GM19099 (cell line): Measurements from ENCODE around the gene CAMK4.

Source experiments
- POLR2A ChIP-seq: IDR thresholded peaks from 3 replicates; pipeline ENCODE4 v1.6.1; 2011; ENCODE audit warnings: low read depth; ENCODE audit not compliant: insufficient read length; ENCODE audit errors: extremely low read depth

CAMK4 gene

DNA sequence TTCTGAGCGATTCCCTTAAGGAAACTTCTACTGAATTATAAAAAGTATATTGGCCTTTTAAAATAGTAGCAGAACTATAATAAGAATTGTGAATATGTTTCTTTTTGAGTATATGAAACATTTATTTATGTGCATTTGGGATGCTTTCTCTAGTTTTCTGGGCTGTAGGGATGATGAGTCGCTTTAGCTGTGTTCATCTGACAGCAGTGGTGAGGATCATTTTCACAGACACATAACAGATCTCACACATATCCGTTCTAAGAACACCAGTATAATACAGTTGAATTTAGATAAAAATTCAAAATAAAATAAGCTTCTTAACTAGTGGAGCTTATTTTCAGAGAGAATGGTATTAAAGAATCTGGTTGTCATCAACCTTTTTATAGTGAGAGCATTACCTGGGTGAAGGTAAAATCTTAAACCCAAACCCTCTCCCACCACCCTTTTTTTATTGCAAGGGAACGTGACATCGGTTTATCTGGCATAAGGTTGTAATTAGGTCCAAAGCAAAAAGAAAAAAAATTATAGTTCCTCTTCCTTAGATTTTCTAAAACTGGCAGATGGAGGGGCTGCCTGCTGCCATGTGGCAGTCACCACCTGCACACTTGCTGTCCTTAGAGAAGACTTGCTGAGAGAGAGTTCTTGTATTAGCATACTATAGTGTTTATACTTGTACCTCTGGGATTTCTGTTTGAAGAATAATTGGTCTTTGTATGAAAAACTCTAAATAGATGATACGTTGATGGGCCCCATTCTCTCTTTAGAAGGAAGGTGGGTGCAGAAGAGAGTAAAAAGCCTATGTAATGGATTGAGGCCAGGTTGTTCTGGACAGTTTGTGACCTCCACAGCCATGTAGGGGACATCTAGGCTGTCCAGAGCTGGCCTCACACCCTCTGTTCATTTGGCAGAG lies 86.8 kb downstream of the CAMK4 start:
- TF ChIP-seq POLR2A = no peak

DNA sequence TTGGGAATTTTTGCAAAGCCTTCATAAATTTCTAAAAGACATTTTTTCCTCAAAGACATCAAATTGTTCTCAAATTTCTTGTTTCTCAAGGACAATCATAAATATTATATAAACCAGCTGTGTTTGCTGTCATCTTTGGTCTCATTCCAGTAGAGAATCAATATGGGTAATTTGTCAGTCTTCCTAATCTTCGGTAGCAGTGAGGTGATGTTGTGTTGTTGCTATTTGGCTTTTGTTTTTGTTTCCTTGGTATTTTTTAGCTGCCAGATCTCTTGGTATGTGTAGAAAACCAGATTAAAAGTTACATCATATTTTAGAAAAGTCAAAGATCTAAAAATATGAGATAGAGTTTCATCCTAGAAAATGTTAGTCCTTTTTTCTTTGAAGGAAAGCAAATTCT lies 87.5 kb downstream of the CAMK4 start:
- TF ChIP-seq POLR2A = no peak

DNA sequence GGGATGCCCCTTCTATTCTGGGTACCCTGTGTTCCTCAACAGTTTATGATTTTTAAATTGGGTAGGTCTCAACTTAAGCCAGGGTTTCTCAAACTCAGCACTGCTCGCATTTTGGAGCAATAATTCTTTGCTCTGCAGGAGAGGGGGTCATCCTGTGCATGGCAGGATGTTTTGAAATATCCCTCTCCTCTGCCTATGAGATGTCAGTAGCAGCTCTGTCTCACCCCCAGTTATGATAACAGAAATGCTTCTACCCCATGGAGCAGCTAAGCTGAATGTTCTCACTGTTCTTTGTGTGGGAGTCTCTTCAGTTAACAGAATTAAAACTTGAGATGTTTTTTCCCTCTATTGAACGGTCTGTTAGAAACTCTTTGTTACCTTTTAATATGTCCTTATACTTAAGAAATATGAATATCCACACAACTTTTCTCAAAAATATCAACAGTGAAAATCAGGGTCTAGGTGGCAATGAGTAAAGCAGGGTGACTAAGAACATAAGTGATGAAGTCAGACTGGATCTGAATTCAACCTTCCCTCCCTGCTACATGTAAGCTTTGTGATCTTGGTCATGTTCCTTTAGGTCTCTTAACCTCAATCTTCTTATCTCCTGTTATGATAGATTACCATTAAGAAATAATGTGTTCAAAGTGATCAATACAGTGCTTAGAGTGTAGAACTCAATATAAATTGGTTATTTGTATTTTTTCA lies 89.0 kb downstream of the CAMK4 start:
- no peak for TF ChIP-seq POLR2A

DNA sequence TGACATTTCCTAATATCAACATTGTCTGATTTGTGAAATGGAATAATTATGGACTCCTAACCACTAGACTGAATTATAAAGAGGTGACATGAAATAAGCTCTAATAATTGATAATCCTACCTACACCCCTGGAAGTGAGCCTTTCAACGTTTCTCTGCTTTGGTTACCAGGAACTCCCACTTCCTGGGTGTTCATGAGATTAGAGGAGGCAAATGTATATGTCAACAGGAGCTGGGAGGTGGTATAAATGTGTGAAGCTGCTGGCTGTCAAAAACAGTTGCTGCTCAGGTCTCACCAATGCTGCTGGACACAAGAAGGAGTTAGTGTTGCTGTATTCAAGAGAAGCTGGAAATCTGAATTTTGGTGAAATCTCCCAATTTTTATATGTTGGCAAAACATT lies 96.8 kb downstream of the CAMK4 start:
- no peak for TF ChIP-seq POLR2A

DNA sequence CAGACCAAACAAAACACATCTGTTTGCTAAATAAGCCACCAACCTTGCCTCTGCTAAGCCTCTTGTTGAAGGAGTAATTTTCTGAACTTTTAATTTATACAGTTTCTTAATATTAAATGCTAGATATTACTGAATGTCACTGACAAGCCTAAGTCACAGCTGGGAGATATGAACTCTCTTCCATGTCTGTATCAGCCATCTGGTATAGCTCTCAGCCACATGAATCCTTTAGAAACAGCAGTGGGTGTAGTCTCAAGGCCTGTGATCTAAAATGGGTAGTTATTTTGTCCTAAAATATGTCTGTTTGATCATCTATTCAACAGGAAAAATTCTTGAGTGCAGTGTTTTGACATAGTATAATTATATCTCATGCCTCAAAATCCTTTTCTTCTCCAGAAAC lies 97.2 kb downstream of the CAMK4 start:
- no peak for TF ChIP-seq POLR2A

DNA sequence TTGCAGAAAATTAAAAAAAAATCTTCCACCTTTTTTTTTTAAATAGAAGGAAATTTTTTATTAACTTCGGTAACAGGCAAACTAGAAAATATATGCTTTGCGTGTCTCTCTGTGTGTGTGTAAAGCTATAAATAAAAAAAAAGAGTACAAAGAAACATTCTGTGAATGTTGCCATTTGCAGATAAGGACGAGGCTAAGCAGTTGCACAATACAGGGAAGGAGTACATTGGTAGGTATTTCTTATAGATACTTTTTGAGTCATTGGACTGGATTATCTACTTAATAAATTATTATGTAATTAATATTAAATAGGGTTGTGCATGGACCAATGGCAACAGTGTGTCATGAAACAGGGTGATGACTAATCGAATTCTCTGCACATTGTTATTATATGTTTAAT lies 102.4 kb downstream of the CAMK4 start:
- no peak for TF ChIP-seq POLR2A

DNA sequence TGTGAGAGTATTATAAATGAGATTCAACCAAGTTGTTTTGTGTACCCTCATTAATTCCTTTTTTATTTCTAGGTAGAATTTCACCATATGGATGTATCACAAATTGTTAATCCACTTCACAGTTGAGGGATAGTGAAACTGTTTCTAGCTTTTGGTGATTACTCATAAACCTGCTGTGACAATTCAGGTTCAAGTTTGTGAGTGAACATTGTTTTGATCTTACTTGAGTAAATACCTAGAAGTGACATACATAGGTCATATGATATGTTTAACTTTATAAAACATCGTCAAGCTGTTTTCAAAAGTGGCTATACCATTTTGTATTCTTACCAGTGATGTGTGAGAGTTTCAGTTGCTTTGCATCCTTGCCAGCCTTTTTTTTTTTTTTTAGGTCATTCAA lies 112.9 kb downstream of the CAMK4 start:
- TF ChIP-seq POLR2A = no peak

DNA sequence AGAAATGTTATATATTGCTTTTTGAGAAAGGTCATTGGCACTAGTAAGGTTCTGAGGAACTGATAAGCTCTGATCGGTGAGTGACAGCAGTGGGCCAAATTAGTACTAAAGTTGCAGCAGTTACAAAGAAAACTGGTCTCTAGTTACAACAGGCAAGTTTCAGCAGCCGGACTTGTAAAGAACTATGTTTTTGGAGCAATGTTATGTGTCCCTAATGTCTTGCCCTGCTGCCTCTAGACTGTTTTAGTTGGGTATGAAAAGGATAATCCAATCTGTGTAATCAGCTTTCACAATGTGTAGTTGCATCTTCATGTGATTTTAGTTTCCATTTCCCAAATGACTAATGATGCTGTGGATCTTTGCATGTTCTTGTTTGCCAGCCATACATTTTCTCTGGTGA lies 113.5 kb downstream of the CAMK4 start:
- TF ChIP-seq POLR2A = no peak

DNA sequence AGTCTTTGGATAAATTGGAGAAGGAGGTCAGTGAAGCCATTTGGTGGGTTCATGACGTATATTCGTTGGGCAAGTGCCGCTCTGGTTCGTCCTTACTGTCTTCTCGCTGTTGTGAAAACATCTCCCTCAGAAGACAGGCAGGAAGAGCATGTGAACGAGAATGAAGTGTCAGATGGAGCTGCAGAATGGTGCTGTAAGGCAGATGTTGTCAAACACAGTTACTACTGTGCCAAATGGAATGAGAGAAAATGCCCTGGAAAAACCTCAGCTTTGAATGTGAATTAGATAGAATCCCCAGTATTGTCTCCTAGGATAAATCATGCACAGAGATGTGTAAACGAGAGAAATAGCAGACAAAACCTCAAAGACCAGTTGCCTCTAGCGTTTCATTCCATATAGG lies 121.5 kb downstream of the CAMK4 start:
- TF ChIP-seq POLR2A = no peak

DNA sequence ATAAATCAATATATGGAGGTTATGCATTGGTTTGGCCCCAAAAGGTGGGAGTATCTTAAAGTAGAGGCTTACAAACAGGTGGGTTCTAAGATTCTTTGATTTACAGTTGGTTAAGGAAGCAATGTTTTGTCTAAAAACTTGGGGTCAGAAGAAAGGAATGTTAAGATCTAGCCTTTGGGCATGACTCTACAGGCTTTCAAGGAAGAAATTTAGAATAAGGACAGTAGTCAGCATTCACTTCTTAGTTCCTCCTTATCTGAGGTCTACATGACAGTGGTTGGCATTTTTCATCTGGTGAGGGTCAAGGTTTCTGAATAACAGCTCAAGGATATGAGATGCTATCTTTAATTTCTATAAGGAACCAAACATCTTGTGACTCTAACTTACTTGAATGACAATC lies 122.8 kb downstream of the CAMK4 start:
- no peak for TF ChIP-seq POLR2A

DNA sequence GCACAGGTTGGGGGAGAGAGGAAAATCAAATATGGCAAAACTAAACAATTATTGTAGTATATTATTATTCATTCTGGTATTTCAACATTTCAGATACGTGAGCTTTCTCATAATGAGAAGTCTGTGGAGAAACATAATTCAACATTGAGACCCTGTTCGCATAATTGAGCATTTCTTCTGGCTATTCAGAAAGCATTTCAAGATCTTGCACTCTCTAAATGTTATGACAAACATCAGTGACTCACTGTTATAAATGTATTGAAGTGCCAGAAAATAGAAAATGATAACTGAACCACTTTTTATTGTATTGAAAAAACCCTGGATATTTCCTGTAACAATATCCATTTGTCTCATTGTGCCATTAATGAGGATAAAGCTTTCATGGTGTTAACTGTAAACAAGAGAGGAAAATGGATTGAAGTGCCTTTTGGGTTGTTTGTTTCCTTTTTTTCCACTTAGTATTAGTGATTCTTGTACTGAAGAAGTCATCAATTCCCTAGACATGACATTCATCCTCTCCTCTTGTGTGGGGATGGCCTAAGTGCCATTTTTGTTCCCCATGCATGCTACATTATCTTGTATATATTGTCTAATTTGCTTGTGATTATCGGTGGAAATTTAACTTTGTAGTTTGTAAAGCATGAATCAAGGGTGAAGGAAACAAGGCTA lies 124.6 kb downstream of the CAMK4 start:
- TF ChIP-seq POLR2A = no peak

DNA sequence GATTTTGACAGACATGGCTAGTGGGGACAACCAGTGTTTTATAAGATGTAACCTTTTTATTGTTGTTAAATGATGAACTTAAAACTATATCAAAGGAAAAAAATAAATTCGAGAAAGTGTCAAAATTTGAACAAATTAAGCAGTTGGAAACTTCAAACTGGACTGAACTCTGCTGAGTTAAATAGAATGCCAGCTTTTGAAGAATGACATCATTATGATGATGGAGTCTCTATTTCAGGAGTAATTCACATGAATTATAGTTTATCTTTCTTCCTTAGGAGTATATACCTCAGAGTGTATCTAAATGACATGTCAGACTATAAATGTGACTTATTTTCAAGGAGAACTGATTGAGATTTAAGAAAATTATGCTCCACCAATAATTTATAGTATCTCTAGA lies 125.2 kb downstream of the CAMK4 start:
- no peak for TF ChIP-seq POLR2A

DNA sequence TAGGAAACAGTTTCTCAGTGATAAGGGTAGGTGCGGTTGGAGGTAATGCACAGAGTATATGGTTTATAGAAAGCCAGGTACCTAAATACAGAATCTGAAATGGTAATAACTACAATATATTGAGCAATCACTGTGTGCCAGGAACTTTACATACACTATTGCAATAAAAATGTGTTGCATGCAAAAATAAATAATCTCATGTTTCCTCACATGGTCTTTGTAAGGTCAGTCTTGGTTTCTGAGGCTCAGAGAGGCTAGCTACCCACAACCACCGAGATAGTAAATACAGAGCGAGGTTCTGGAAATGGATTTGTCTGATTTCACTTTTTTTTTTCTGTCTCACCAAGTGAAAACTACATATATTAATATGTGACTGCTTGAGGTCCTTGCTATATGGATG lies 128.9 kb downstream of the CAMK4 start:
- no peak for TF ChIP-seq POLR2A

DNA sequence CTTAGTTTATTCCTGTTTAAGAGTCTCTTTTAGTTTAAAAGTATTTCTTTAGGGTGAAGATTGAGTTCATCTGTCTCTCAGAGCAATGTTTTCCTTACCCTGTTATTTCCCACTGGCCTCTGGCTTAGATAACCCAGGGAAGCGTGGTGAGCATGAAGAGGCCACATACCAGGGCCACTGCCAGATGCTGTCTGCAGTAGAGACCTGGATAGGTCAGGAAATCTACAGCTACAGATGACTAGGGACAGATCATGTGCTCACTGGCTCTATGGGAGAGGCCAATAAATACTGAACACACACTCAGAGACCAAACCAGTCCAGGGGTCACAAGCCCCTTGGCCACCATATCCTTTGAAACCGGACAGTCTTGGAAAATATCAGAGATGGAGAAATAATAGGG lies 136.0 kb downstream of the CAMK4 start:
- TF ChIP-seq POLR2A = no peak

DNA sequence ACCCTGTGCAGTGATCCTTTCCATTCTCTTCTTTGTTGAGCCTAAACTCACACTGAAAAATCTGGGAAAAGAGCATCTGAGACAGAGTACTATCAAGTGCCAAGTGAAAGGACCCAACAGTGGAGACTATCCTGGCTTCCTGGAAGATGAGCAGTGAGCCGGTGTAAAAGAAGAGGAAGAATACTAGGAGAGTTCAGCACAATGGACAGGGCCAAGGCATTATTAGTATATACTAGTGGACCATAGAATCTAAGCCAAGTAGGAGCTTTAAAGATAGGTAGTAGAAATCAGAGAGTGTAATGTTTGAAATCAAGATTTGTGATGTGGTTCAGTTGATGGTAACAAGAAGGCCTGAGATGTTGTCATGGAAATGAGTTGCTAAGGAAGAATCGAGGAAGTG lies 140.8 kb downstream of the CAMK4 start:
- TF ChIP-seq POLR2A = no peak

DNA sequence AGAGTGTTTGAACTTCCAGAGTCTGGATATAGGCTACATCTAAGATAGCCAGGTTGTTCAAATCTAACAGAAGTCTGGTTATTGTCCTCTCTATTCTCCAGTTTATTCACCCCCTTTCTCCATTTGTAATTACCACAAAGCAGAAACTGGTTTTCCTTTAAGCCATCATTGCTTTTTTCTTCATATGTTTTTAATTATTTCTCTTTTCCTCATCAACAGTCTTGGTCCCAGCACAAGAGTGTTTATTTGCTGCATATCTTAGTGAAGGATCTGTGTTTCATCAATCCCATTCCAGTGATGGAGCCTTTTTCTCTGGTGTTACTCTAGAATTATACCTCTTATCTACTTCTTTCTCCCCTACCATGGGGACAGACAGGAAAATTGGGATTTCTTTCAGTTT lies 142.2 kb downstream of the CAMK4 start:
- TF ChIP-seq POLR2A = no peak
